GM06990 (cell line): ENCODE measurements around the gene ANKRD34B.
A peak's percentile ranks its signal among the peaks of the same experiment; 100 is the strongest.

ENCODE experiments used
- DNase-seq: peaks from one replicate; pipeline ENCODE4 v3.0.0-alpha.2; 2011; ENCODE audit not compliant: insufficient read length; ENCODE audit errors: extremely low read depth
- H3K27me3 ChIP-seq: replicated peaks from 2 replicates; pipeline ENCODE4 v1.6.0; 2011; ENCODE audit warnings: low read length; ENCODE audit not compliant: control insufficient read depth, insufficient read depth
- H3K36me3 ChIP-seq: 2 replicates; pipeline ENCODE4 v1.5.1; 2011; ENCODE audit warnings: low read length; ENCODE audit not compliant: control insufficient read depth, insufficient read depth
- H3K4me3 ChIP-seq: replicated peaks from 2 replicates; pipeline ENCODE4 v1.5.1; 2011; ENCODE audit warnings: low read depth, mild to moderate bottlenecking, control low read depth, low read length
- TF ChIP-seq, protein P1 (sequence below): IDR thresholded peaks from 2 replicates; pipeline ENCODE4 v1.5.1; 2011; ENCODE audit warnings: low read length, control low read depth, mild to moderate bottlenecking, inconsistent platforms; ENCODE audit not compliant: insufficient read depth, poor library complexity, severe bottlenecking

The ANKRD34B gene

DNA sequence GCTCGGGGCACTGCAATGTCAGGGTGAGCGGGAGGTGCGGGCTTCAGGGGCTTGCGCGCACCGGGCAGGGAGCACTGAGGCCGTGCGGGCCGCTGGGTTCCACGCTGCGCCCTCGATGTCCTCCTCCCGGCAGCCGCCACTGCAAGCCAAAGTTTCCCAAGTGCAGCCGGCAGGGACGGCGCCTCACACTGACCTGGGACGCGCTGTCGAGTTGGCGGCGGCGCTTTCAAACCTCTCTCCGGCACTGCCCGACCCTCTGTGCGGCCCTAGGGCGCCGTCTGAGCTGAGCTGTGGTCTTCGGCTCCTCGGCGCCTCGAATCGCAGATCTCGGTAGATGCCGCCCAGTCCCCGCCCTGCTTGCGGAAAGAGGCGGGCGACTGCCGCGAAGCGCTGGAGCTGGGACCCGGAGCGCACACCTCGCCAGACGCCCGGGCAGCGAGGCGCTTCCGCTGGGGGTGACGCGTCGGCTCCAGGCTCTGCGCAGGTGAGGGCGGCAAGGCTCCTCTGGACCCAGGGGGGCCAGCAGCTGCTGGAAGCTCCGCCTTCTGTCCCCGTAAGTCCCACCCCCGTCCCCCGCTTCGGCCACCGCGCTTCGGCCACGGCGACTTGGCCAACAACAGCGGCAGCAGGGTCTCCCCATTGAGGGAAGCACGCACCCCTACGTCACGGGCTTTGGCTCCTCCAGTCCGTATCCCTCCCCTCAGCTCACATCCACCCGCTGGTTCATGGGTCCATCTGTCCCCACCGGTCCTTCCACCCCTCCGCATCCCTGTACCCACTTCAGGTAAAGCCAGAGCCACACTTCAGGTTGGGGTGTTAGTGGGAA is at the start of gene ANKRD34B:
ANKRD34B (minus strand) TSS at position 320 of the 826 bp plus-strand sequence. CDS start 10,261 bp downstream, outside the sequence.
- peaks cover 1% of the 10 kb centered on the region for H3K27me3 ChIP-seq
- H3K36me3 ChIP-seq = no peaks in the 10 kb centered on the region
- TF ChIP-seq, protein P1, sequence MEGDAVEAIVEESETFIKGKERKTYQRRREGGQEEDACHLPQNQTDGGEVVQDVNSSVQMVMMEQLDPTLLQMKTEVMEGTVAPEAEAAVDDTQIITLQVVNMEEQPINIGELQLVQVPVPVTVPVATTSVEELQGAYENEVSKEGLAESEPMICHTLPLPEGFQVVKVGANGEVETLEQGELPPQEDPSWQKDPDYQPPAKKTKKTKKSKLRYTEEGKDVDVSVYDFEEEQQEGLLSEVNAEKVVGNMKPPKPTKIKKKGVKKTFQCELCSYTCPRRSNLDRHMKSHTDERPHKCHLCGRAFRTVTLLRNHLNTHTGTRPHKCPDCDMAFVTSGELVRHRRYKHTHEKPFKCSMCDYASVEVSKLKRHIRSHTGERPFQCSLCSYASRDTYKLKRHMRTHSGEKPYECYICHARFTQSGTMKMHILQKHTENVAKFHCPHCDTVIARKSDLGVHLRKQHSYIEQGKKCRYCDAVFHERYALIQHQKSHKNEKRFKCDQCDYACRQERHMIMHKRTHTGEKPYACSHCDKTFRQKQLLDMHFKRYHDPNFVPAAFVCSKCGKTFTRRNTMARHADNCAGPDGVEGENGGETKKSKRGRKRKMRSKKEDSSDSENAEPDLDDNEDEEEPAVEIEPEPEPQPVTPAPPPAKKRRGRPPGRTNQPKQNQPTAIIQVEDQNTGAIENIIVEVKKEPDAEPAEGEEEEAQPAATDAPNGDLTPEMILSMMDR = no peak
- H3K4me3 ChIP-seq = peak within 1 kb of the TSS; percentile 54
- peak; percentile 59 for DNase-seq

DNA sequence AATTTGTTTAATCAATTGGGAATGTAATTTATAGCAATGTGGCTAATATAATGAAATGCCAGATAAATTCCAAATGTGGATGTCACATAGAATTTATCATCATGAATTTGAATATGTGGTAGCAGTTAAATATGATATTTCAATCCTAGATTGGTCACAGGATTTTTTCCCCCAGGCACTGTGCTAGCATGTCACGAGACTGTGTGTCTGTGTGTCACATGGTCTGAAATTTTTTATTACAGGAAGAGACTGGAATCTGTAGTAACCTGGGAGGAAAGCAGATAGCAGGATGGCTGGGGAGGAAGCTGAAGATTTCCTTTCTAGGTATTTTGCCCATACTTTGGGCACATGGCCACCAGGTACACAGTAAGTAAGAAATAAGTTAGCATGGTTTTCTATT is 49.0 kb upstream of the ANKRD34B start:
- TF ChIP-seq, protein P1 = no peak
- Histone ChIP-seq H3K27me3 (no peaks in the 10 kb centered on the region), H3K36me3 (no peaks in the 10 kb centered on the region), H3K4me3 (no peak overlapping the region)
- DNase-seq = no peak

DNA sequence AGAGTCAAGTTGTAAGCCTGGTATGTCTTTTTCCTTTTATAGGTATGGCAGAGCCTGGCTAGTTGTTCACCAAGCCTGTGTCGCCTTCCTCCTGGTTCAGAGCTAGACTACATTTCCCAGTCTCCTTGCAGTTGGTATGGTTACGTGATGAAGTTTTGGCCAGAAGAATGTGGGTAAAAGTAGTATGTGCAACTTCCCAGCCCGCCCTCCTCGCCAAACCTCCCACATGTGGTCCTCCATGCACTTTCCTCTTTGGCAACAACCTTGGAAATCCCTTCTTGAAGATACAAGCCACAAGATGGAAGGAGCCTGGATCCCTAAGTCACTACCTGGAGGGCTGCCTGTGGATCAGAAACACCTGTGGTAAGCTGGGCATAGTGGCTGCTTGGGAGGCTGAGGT is 48.4 kb upstream of the ANKRD34B start:
- Histone ChIP-seq H3K27me3 (no peaks in the 10 kb centered on the region), H3K36me3 (no peaks in the 10 kb centered on the region), H3K4me3 (no peak overlapping the region)
- TF ChIP-seq, protein P1 = no peak
- DNase-seq = no peak

DNA sequence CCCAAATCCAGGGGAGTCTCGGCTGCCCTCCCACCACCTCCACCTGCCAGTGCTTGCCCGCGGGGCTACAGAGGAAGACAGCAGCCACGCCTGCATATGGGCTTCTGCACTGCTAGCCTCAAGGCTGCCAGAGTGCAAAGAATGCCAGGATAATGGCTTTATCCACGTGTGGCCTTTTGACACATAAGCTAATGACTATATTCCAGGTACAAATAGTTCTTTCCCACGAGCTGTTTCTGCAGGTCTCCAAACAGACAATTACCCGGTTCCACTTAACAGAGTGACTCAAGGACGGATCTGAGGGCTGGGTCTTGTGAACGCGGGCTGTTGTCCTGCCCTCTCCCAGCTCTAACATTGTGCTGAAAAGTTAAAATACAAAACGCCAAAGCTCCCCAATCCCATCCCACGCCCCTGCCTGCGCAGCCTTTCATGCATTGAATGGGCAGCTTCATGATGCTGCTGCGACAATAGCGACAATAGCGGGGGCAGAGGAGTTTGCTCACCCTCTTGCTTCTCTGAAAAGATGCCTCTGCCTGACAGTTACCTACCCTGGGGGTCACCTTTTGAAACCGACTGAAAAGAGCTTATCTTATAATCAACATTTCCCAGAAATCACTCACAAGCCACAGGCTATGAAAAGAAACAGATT is 45.3 kb upstream of the ANKRD34B start:
- Histone ChIP-seq H3K4me3 (no peak overlapping the region), H3K36me3 (no peaks in the 10 kb centered on the region), H3K27me3 (no peaks in the 10 kb centered on the region)
- TF ChIP-seq, protein P1 = no peak
- no peak for DNase-seq

DNA sequence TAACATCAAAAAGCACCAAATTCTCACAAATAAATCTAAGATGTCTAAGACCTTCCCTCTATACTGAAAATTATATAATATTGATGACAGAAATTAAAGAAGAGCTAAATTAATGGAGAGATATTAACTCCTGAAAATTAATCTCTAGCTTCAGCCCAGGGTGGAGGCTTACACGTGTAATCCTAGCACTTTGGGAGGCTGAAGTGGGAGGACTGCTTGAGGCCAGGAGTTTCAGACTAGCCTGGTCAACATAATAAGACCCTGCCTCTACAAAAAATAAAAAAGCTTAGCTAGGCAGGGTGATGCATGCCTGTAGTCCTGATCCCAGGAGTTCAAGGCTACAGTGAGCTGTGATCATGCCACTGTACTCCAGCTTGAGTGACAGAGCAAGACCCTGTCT is 39.6 kb upstream of the ANKRD34B start:
- no peak for DNase-seq
- Histone ChIP-seq H3K27me3 (no peaks in the 10 kb centered on the region), H3K4me3 (no peak overlapping the region), H3K36me3 (no peaks in the 10 kb centered on the region)
- TF ChIP-seq, protein P1 = no peak
